HG03442 (cell line): ENCODE measurements around the gene C9orf50.
"Not testable (repeated sequence)": the region's sequence is repeated elsewhere in the genome, so short reads cannot be mapped to it uniquely, and the experiment has no call there.

Source experiments
- ATAC-seq: cut with Tn5 transposase; IDR thresholded peaks from one replicate; pipeline ENCODE4 v1.9.1; 2021; ENCODE audit warnings: mild to moderate bottlenecking, moderate library complexity; ENCODE audit not compliant: unreplicated experiment

The C9orf50 gene

GRCh38 chr9:129648764-129649115 is 27.8 kb upstream of the C9orf50 start:
- no peak for ATAC-seq

- no peak for ATAC-seq
Measured at GRCh38 chr9:129648092-129648763, 27.3 kb upstream of the C9orf50 start.

GRCh38 chr9:129647635-129648034 is 26.7 kb upstream of the C9orf50 start:
- ATAC-seq, result no peak

DNA sequence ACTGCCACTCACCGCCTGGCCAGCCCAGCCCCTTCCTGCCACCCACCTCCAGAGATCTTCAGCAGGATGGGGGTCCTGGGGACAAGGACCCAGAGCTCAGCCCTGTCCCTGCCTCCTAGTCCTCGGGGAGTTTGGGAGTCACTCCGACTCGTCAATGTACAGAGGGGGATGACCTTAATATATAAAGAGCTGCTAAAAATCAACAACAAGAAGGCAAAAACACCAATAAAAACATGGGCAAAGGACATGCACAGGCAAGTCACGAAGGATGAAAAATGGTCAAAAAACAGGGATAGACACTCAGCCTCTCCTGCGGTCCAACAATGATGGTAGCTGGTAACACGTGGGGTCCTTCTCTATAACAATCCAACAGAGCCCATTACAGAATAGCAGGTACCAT is 25.8 kb upstream of the C9orf50 start:
- no peak for ATAC-seq

- no peak for ATAC-seq
Measured at GRCh38 chr9:129646252-129646651, 25.4 kb upstream of the C9orf50 start.

DNA sequence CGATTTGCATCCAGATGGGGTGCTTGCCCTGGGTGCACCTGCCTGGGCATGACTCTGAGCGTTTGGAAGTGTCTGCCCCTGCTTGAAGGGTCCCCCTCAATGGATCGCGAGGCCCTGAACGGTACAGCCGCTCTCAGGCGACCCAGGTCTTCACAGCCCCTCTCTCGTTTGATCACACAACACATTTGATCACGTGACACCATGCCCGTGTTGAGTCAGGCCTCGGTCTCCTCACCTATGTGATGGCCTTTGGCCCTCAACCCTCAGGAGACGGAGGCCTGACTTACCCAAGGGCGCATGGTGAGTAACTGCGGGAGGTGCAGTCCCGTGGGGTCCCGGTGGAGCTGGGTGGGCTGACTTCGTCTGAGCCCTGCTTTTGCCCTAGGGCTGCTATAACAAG is 24.0 kb upstream of the C9orf50 start:
- no peak for ATAC-seq

DNA sequence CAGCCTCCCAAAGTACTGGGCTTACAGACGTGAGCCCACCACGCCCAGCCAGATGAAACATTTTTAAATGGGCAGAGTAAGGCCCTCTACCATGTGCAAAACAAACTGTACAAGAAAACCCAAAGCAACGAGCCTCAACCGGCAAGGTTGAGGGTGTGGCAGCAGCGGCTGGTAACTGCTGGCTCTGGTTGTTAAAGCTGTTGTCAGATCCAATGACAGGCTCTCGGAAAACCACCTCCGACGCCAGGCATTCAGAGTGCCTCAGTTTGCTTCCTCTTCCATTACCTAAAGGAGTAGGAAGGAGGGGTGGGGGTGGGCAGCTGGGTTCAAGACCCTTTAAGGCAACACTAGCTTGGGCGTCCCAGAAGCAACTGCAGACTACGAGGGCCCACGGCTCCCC is 23.5 kb upstream of the C9orf50 start:
- no peak for ATAC-seq

GRCh38 chr9:129643706-129644105 is 22.8 kb upstream of the C9orf50 start:
- ATAC-seq, result no peak

GRCh38 chr9:129641750-129642585 is 21.1 kb upstream of the C9orf50 start, which contains the start of gene ASB6:
ASB6 (minus strand) TSS chr9:129642151; CDS start chr9:129641999, 152 bp downstream.
- ATAC-seq, result peak; percentile 89

GRCh38 chr9:129640871-129641749 is 20.2 kb upstream of the C9orf50 start:
- no peak for ATAC-seq

GRCh38 chr9:129640086-129640870 is 19.4 kb upstream of the C9orf50 start:
- no peak for ATAC-seq

DNA sequence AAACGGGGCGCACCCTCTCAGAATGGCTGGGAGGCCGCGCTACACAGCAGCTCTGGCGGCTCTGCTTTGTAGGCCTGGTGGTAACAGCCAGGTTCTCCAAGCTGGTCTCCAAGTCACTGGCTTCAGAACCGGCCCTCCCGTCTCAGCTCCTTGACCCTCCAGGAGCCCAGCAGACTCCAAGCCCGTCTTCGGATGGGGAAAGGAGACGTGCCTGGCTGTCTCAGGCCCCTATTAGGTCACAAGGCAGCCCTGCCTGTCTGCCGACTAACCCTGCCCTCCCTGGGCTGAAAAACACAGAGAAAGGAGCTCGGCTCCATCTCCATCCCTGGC is 18.8 kb upstream of the C9orf50 start:
- no peak for ATAC-seq

GRCh38 chr9:129639034-129639630 is 18.2 kb upstream of the C9orf50 start:
- no peak for ATAC-seq

- no peak for ATAC-seq
Measured at GRCh38 chr9:129637673-129638439, 17.0 kb upstream of the C9orf50 start.

DNA sequence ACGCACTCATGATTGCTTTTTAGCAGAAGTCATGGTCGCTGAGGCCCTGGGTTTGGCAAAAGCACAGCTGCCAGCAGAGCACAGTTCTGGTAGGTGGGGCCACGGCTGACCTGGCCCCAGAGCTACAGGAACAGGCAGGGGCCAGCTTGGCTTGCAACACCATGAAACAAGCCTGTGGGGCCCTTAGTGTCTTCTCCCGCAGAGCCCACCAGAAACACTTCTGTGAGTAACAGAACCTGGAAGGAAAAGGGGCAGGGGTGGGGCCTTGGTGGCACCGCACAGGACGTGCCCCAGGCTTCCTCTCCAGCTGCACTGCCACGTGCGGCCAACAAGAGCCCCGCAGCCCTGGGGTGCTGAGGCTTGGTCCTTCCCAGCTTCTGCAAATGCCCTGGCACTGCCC is 16.2 kb upstream of the C9orf50 start:
- no peak for ATAC-seq

- not testable (repeated sequence) for ATAC-seq
Measured at GRCh38 chr9:129636343-129636742, 15.4 kb upstream of the C9orf50 start.

- ATAC-seq, result no peak
Measured at GRCh38 chr9:129635099-129636065, 14.5 kb upstream of the C9orf50 start.

DNA sequence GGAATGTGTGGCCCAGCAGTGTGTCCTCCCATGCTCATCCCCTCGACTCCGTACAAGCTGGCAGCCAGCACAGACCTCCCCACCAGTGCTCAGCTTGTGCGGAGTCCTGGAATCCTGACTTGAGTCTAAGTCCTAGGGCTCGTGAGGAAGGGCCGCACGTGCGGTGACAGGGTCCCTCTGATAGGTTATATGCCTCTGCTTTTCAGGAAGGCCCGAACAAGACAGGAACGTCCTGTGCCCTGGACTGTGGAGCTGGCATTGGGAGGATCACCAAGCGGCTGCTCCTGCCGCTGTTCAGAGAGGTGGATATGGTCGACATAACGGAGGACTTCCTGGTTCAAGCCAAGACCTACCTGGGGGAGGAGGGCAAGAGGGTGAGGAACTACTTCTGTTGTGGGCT is 12.9 kb upstream of the C9orf50 start:
- no peak for ATAC-seq
